ENCODE measurements around the gene AIRE.

GRCh38 chr21:44337449-44337848 is 51.8 kb downstream of the AIRE start:
- TF ChIP-seq POLR2A (IDR thresholded peaks at IDR 0.05): no peak
- TF ChIP-seq EP300 (IDR thresholded peaks at IDR 0.05): no peak
